ENCODE results near the gene PCCA.

GRCh38 chr13:100542826-100543156, 453.9 kb downstream of the PCCA start:
- no peak for TF ChIP-seq CBX5 (CRISPR knock-in tag; IDR thresholded peaks at IDR 0.05; ENCODE audit: borderline replicate concordance)
- TF ChIP-seq SOX6 (IDR thresholded peaks at IDR 0.05) = no peak
- TF ChIP-seq SOX6 (CRISPR knock-in tag; IDR thresholded peaks at IDR 0.05) = no peak
- no peak for TF ChIP-seq MXI1 (IDR thresholded peaks at IDR 0.05; ENCODE audit: borderline replicate concordance, low read depth, low read length)
- peak; percentile 32; the same call in 1 of the 2 replicates for TF ChIP-seq SMC3 (IDR thresholded peaks at IDR 0.05; ENCODE audit: low read length)
- no peak for TF ChIP-seq XRCC5 (optimal IDR thresholded peaks at IDR 0.05; ENCODE audit: low read length)
- TF ChIP-seq PHB2 (IDR thresholded peaks at IDR 0.05; ENCODE audit: partially characterized antibody) = no peak
- TF ChIP-seq SIN3A (IDR thresholded peaks at IDR 0.05; ENCODE audit: borderline replicate concordance, low read depth, low read length) = no peak
- no peak for TF ChIP-seq CERS6 (CRISPR knock-in tag; IDR thresholded peaks at IDR 0.05)
- TF ChIP-seq BHLHE40 (IDR thresholded peaks at IDR 0.05; ENCODE audit: low read length) = no peak
- no peak for TF ChIP-seq FOSL2 (CRISPR knock-in tag; IDR thresholded peaks at IDR 0.05)
- no peak for TF ChIP-seq NFE2L2 (IDR thresholded peaks at IDR 0.05; ENCODE audit: low read length)
